IPS-18a (cell line): ENCODE results near the gene INHBE.
"Not testable (repeated sequence)": the region's sequence is repeated elsewhere in the genome, so short reads cannot be mapped to it uniquely, and the experiment has no call there.

Source experiments
- H3K27ac ChIP-seq: one replicate; pipeline ENCODE4 v1.5.1; 2013; ENCODE audit warnings: low read length
- H3K27me3 ChIP-seq: one replicate; pipeline ENCODE4 v1.6.1; 2013; ENCODE audit warnings: mild to moderate bottlenecking, low read length; ENCODE audit not compliant: control insufficient read depth, insufficient read depth
- H3K36me3 ChIP-seq: one replicate; pipeline ENCODE4 v1.6.1; 2013; ENCODE audit warnings: low read depth, low read length; ENCODE audit not compliant: control insufficient read depth
- H3K4me1 ChIP-seq: one replicate; pipeline ENCODE4 v1.6.1; 2013; ENCODE audit warnings: low read depth, low read length; ENCODE audit not compliant: control insufficient read depth
- H3K4me3 ChIP-seq: one replicate; pipeline ENCODE4 v1.5.1; 2013; ENCODE audit warnings: low read length
- H3K9ac ChIP-seq: one replicate; pipeline ENCODE4 v1.6.1; 2013; ENCODE audit warnings: mild to moderate bottlenecking, low read length, moderate library complexity
- H3K9me3 ChIP-seq: one replicate; pipeline ENCODE4 v1.6.1; 2013; ENCODE audit warnings: low read depth, low read length; ENCODE audit not compliant: control insufficient read depth

INHBE gene

DNA sequence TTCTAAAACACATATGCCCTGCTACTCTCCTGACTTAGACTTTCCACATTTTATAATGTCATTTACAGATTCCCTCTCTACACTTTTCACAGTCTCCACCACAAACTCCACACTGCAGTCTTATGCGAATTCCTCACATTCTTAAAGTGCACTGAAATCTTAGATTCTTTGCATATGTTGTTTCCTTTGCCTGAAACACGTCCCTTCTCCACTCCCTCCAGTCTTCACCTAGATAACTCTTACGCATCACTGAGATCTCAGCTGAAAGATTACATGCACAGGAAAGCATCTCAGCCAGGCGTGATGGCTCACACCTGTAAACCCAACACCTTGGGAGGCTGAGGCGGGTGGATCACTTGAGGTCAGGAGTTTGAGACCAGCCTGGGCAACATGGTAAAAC, 28.4 kb downstream of the INHBE start:
- Histone ChIP-seq H3K9me3 (no peaks in the 10 kb centered on the region), H3K9ac (no peak overlapping the region), H3K36me3 (no peaks in the 10 kb centered on the region), H3K4me1 (peaks cover 5% of the 10 kb centered on the region), H3K4me3 (no peak overlapping the region), H3K27me3 (peaks cover 13% of the 10 kb centered on the region), H3K27ac (no peak overlapping the region)

GRCh38 chr12:57485695-57486094, 30.6 kb downstream of the INHBE start:
- no peaks in the 10 kb centered on the region for H3K9me3 ChIP-seq
- peaks cover 5% of the 10 kb centered on the region for H3K4me1 ChIP-seq
- peaks cover 1% of the 10 kb centered on the region for H3K27me3 ChIP-seq
- H3K9ac ChIP-seq: no peak overlapping the region
- no peak overlapping the region for H3K4me3 ChIP-seq
- H3K27ac ChIP-seq: no peak overlapping the region
- H3K36me3 ChIP-seq: peaks cover 19% of the 10 kb centered on the region

GRCh38 chr12:57487055-57487596, 32.0 kb downstream of the INHBE start:
- no peaks in the 10 kb centered on the region for H3K9me3 ChIP-seq
- H3K9ac ChIP-seq: no peak overlapping the region
- H3K4me3 ChIP-seq: no peak overlapping the region
- H3K36me3 ChIP-seq: peaks cover 32% of the 10 kb centered on the region
- no peaks in the 10 kb centered on the region for H3K27me3 ChIP-seq
- no peak overlapping the region for H3K27ac ChIP-seq
- peaks cover 5% of the 10 kb centered on the region for H3K4me1 ChIP-seq

DNA sequence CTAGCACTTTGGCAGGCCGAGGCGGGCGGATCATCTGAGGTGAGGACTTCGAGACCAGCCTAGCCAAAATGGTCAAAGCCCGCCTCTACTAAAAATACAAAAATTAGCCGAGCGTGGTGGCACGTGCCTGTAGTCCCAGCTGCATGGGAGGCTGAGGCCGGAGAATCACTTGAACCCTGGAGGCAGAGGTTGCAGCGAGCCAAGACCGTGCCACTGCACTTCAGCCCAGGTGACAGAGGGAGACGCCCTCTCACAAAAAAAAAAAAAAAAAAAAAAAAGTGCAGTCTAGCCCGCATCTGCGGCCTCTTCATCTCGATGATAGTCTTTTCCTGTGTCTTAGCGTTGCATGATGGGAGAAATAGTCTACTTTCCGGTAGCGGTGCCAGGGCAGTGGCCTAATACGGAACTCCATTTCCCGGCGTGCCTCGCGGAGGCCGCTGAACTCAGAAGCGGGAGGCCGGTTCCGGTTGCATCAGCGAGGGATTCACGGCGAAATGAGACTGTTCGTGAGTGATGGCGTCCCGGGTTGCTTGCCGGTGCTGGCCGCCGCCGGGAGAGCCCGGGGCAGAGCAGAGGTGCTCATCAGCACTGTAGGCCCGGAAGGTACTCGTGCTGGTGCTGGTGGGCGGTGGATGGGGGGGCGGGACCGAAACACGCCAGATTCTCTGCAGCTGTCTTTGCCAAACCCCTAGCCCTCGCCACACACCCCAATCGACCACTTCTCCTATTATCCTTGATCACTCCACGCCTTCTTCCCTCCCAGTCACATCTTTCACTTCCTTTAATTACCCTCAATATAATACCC, 32.7 kb downstream of the INHBE start, which contains the start of gene MARS1:
Gene MARS1, plus strand, starts transcription at position 472 of the 805 bp plus-strand sequence. Its CDS starts 23 bp downstream, at position 495.
- Histone ChIP-seq H3K27ac (peak within 1 kb of the TSS; percentile 94), H3K4me3 (peak within 1 kb of the TSS; percentile 99), H3K9ac (peak within 1 kb of the TSS; percentile 99), H3K27me3 (no peaks in the 10 kb centered on the region), H3K4me1 (peaks cover 5% of the 10 kb centered on the region), H3K36me3 (peaks cover 37% of the 10 kb centered on the region), H3K9me3 (no peaks in the 10 kb centered on the region)

GRCh38 chr12:57488402-57489156, 33.5 kb downstream of the INHBE start:
- H3K9ac ChIP-seq: peak overlapping the region; percentile 99
- peak overlapping the region; percentile 94 for H3K27ac ChIP-seq
- H3K36me3 ChIP-seq: peaks cover 40% of the 10 kb centered on the region
- H3K4me1 ChIP-seq: peaks cover under 1% of the 10 kb centered on the region
- no peaks in the 10 kb centered on the region for H3K9me3 ChIP-seq
- H3K4me3 ChIP-seq: peak overlapping the region; percentile 99
- no peaks in the 10 kb centered on the region for H3K27me3 ChIP-seq

GRCh38 chr12:57489157-57489641, 34.1 kb downstream of the INHBE start:
- Histone ChIP-seq H3K27me3 (no peaks in the 10 kb centered on the region), H3K9me3 (no peaks in the 10 kb centered on the region), H3K4me3 (peak overlapping the region; percentile 99), H3K36me3 (peaks cover 42% of the 10 kb centered on the region), H3K4me1 (no peaks in the 10 kb centered on the region), H3K27ac (no peak overlapping the region), H3K9ac (peak overlapping the region; percentile 99)

- H3K4me3 ChIP-seq: no peak overlapping the region
- H3K27ac ChIP-seq: no peak overlapping the region
- H3K4me1 ChIP-seq: no peaks in the 10 kb centered on the region
- peaks cover 42% of the 10 kb centered on the region for H3K36me3 ChIP-seq
- no peaks in the 10 kb centered on the region for H3K9me3 ChIP-seq
- H3K27me3 ChIP-seq: no peaks in the 10 kb centered on the region
- H3K9ac ChIP-seq: no peak overlapping the region
These were observed 35.0 kb downstream of the INHBE start for GRCh38 chr12:57490126-57490525.

- Histone ChIP-seq H3K27ac (no peak overlapping the region), H3K4me3 (no peak overlapping the region), H3K4me1 (no peaks in the 10 kb centered on the region), H3K27me3 (no peaks in the 10 kb centered on the region), H3K36me3 (peaks cover 43% of the 10 kb centered on the region), H3K9ac (no peak overlapping the region), H3K9me3 (no peaks in the 10 kb centered on the region)
These were observed 36.5 kb downstream of the INHBE start for GRCh38 chr12:57491393-57492280.

DNA sequence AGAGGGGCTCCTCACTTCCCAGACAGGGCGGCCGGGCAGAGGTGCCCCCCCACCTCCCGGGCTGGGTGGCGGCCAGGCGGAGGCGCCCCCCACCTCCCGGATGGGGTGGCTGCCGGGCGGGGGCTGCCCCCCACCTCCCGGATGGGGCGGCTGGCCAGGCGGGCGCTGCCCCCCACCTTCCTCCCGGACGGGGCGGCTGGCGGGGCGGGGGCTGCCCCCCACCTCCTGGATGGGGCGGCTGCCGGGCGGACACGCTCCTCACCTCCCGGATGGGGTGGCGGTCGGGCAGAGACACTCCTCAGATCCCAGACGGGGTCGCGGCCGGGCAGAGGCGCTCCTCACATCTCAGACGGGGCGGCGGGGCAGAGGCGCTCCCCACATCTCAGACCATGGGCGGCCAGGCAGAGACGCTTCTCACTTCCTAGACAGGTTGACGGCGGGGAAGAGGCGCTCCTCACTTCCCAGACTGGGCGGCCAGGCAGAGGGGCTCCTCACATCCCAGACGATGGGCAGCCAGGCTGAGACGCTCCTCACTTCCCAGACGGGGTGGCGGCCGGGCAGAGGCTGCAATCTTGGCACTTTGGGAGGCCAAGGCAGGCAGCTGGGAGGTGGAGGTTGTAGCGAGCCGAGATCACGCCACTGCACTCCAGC, 40.1 kb downstream of the INHBE start:
- H3K4me1 ChIP-seq, H3K9me3 ChIP-seq, H3K27me3 ChIP-seq, H3K9ac ChIP-seq, H3K4me3 ChIP-seq, H3K27ac ChIP-seq: not testable (repeated sequence)
- H3K36me3 ChIP-seq: peaks cover 59% of the 10 kb centered on the region

- peaks cover 59% of the 10 kb centered on the region for H3K36me3 ChIP-seq
- H3K4me3 ChIP-seq: no peak overlapping the region
- H3K27me3 ChIP-seq: no peaks in the 10 kb centered on the region
- H3K27ac ChIP-seq: no peak overlapping the region
- no peaks in the 10 kb centered on the region for H3K9me3 ChIP-seq
- H3K4me1 ChIP-seq: no peaks in the 10 kb centered on the region
- no peak overlapping the region for H3K9ac ChIP-seq
These were observed 41.7 kb downstream of the INHBE start for GRCh38 chr12:57496822-57497221.
